Smooth muscle cell (in vitro differentiated cells): ENCODE measurements around the gene DDX31. TPM values are rescaled to one million over a fixed set of nuclear protein-coding genes. Genes with fewer than 3 reads are reported as not detected.

Experiments
- DNase-seq: peaks from one replicate; lab custom pipeline; 2025; ENCODE audit not compliant: unreplicated experiment; lab: John Stamatoyannopoulos, UW
- H2AFZ ChIP-seq: fragments of 200-600 bp; sonication (generic); 2 replicates; pipeline ENCODE4 v1.6.0; 2016; ENCODE audit warnings: antibody characterized with exemption, low read depth, mild to moderate bottlenecking
- H3F3A ChIP-seq: fragments of 200-600 bp; sonication (generic); 2 replicates; pipeline ENCODE4 v1.6.0; 2017; ENCODE audit warnings: antibody characterized with exemption, low read depth
- H3K27ac ChIP-seq: fragments of 200-600 bp; sonication (generic); 2 replicates; pipeline ENCODE4 v1.5.1; 2016; ENCODE audit warnings: low read depth, mild to moderate bottlenecking
- H3K27me3 ChIP-seq: fragments of 200-600 bp; sonication (generic); 2 replicates; pipeline ENCODE4 v1.6.1; 2016; ENCODE audit warnings: low read depth, mild to moderate bottlenecking
- H3K36me3 ChIP-seq: fragments of 200-600 bp; sonication (generic); 2 replicates; pipeline ENCODE4 v1.5.1; 2016; ENCODE audit warnings: low read depth
- H3K4me1 ChIP-seq: fragments of 200-600 bp; sonication (generic); 2 replicates; pipeline ENCODE4 v1.5.1; 2016; ENCODE audit warnings: low read depth
- H3K4me2 ChIP-seq: fragments of 200-600 bp; sonication (generic); 2 replicates; pipeline ENCODE4 v1.6.0; 2016; ENCODE audit warnings: mild to moderate bottlenecking
- H3K4me3 ChIP-seq: fragments of 200-600 bp; sonication (generic); 2 replicates; pipeline ENCODE4 v1.5.1; 2016; ENCODE audit warnings: mild to moderate bottlenecking
- H3K79me2 ChIP-seq: fragments of 200-600 bp; sonication (generic); 2 replicates; pipeline ENCODE4 v1.6.0; 2016; ENCODE audit warnings: low read depth, mild to moderate bottlenecking
- H3K9ac ChIP-seq: fragments of 200-600 bp; sonication (generic); 2 replicates; pipeline ENCODE4 v1.6.0; 2016; ENCODE audit warnings: low read depth
- H3K9me3 ChIP-seq: fragments of 200-600 bp; sonication (generic); replicated peaks from 2 replicates; pipeline ENCODE4 v1.5.1; 2016; ENCODE audit warnings: low read depth
- H4K20me1 ChIP-seq: fragments of 200-600 bp; sonication (generic); 2 replicates; pipeline ENCODE4 v1.6.0; 2016; ENCODE audit warnings: low read depth
- CTCF ChIP-seq: fragments of 200-600 bp; sonication (generic); IDR thresholded peaks from 2 replicates; pipeline ENCODE4 v1.5.1; 2017; ENCODE audit warnings: borderline replicate concordance, mild to moderate bottlenecking, antibody characterized with exemption; ENCODE audit not compliant: insufficient read depth, poor library complexity, severe bottlenecking
- WGBS: methylation state at CpG from one replicate; pipeline ENCODE4 v1.1.7; 2016; ENCODE audit warnings: low lambda C conversion rate; 5-methylcytosine and 5-hydroxymethylcytosine counted together
- polyA plus RNA-seq: library from polyadenylated mRNA; unstranded; fragments of >200 nt; fragmentation: Nextera tagmentation; extraction: Ambion mirVana; gene quantifications from 2 replicates; pipeline ENCODE4 v1.2.1, GENCODE V29; 2016
- total RNA-seq: library from RNA; depleted of rRNA; stranded (reverse); fragments of >200 nt; gene quantifications from 2 replicates; pipeline ENCODE4 v1.2.3, GENCODE V29; 2014

The DDX31 gene
- total and polyA plus RNA-seq, 2 experiments from 2014 or later, result 5.9 to 11.9 TPM

DNA sequence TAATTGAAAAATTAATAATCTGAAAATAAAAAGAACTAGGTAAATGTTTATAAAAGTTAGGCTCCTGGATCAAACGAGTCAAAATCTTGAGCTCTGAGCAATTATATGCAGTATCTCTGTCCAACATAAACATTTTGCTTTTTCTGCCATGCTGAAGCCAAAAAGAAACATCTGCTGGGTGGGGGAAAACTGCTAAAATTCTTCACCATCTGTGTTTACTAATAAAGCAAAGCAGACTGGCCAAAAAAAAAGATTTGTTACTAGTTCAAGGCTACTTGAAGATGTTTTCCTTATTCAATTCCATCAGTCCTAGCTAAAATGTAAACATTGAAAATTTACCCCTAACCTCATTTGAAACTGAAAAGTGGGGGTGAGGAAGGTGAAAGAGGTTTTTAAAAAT is 30.2 kb upstream of the DDX31 start:
- no peak overlapping the region for H3K4me3 ChIP-seq
- H3K27ac ChIP-seq, result no peak overlapping the region
- no peaks in the 10 kb centered on the region for H3K36me3 ChIP-seq
- TF ChIP-seq CTCF, result no peak
- no peaks in the 10 kb centered on the region for H3K27me3 ChIP-seq
- no peaks in the 10 kb centered on the region for H3F3A ChIP-seq
- H3K4me1 ChIP-seq, result no peaks in the 10 kb centered on the region
- no peaks in the 10 kb centered on the region for H4K20me1 ChIP-seq
- no peak overlapping the region for H3K9ac ChIP-seq
- 55% methylated on average over 1 of the region's 1 CpG for WGBS
- no peak overlapping the region for H2AFZ ChIP-seq
- H3K9me3 ChIP-seq, result peaks cover 5% of the 10 kb centered on the region
- H3K4me2 ChIP-seq, result no peak overlapping the region
- H3K79me2 ChIP-seq, result no peaks in the 10 kb centered on the region
- no peak for DNase-seq

GRCh38 chr9:132698989-132699388 is 29.2 kb upstream of the DDX31 start:
- H3K36me3 ChIP-seq, result no peaks in the 10 kb centered on the region
- H3K9ac ChIP-seq, result no peak overlapping the region
- H3K27ac ChIP-seq, result no peak overlapping the region
- no peaks in the 10 kb centered on the region for H3K79me2 ChIP-seq
- peaks cover 5% of the 10 kb centered on the region for H3K9me3 ChIP-seq
- TF ChIP-seq CTCF, result no peak
- no peaks in the 10 kb centered on the region for H3K4me1 ChIP-seq
- H3K4me2 ChIP-seq, result no peak overlapping the region
- no peak for DNase-seq
- no peaks in the 10 kb centered on the region for H4K20me1 ChIP-seq
- H3K4me3 ChIP-seq, result no peak overlapping the region
- H3F3A ChIP-seq, result no peaks in the 10 kb centered on the region
- WGBS, result 75% methylated on average over 4 of the region's 4 CpGs
- no peak overlapping the region for H2AFZ ChIP-seq
- no peaks in the 10 kb centered on the region for H3K27me3 ChIP-seq

DNA sequence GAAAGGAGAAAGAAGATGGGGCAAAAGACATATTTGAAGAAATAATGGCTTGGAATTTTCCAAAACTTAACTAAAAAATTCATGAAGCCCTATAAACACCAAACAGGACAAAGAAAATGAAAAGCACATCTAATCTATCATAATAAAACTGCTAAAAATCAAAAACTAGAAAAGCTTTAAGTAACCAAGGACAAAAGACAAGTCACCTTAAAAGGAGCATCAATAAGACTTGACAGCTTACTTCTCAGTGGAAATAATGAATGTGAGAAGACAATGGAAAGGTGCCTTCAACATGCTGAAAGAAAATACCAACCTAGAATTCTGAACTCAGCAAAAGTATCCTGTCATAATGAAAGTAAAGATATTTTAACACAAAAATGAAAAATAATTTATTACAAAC is 27.4 kb upstream of the DDX31 start:
- Histone ChIP-seq H3K9ac (no peak overlapping the region), H3K9me3 (peaks cover 5% of the 10 kb centered on the region), H3K27me3 (no peaks in the 10 kb centered on the region), H3K36me3 (no peaks in the 10 kb centered on the region), H3K4me3 (no peak overlapping the region), H3K4me1 (no peaks in the 10 kb centered on the region), H3K4me2 (no peak overlapping the region), H3K27ac (no peak overlapping the region), H4K20me1 (no peaks in the 10 kb centered on the region), H2AFZ (no peak overlapping the region), H3F3A (no peaks in the 10 kb centered on the region), H3K79me2 (no peaks in the 10 kb centered on the region)
- DNase-seq, result no peak
- no peak for TF ChIP-seq CTCF

- no peak for DNase-seq
Measured at GRCh38 chr9:132694144-132694543, 24.4 kb upstream of the DDX31 start.

More at GRCh38 chr9:132694144-132694543, 24.4 kb upstream of the DDX31 start:
- no peak overlapping the region for H3K4me3 ChIP-seq
- H3K27me3 ChIP-seq, result no peaks in the 10 kb centered on the region
- TF ChIP-seq CTCF, result no peak
- H3K79me2 ChIP-seq, result no peaks in the 10 kb centered on the region
- H3K27ac ChIP-seq, result no peak overlapping the region
- H3K4me1 ChIP-seq, result no peaks in the 10 kb centered on the region
- 57% methylated on average over 2 of the region's 2 CpGs for WGBS
- no peak overlapping the region for H2AFZ ChIP-seq
- no peaks in the 10 kb centered on the region for H4K20me1 ChIP-seq
- H3K9ac ChIP-seq, result no peak overlapping the region
- peaks cover 3% of the 10 kb centered on the region for H3K36me3 ChIP-seq
- H3F3A ChIP-seq, result no peaks in the 10 kb centered on the region
- peaks cover 5% of the 10 kb centered on the region for H3K9me3 ChIP-seq
- no peak overlapping the region for H3K4me2 ChIP-seq
